ENCODE data around the gene NRF1.

The NRF1 gene

DNA sequence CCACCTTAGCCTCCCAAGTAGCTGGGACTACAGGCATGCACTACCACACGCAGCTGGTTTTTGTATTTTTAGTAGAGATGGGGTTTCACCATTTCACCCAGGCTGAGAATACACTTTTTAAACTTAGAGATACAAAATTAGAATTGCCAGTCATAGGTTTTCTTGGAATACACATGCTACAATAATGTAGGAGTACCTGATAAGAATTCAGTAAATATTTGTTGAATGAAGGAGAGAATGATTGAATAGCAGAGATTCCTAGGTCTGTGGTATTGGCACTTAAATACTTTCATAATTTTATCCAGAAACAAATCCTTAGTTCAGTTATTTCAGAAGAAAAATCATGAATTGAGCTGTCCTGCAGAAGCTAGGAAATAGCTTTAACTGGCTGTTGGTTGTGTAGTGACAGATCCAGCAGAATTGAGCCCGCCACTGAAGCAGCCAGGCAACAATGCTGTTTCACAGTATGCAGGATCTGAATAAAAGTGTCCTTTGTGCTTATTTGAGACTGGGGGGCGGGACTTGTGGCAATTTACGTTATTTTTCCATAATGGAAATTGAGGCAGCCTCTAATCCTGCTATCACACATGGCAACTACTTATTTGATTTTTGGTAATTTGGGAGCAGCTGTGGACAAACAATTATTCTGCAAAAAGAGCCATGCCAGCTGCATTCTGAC is 31.5 kb downstream of the NRF1 start:
- TF ChIP-seq, protein P1, sequence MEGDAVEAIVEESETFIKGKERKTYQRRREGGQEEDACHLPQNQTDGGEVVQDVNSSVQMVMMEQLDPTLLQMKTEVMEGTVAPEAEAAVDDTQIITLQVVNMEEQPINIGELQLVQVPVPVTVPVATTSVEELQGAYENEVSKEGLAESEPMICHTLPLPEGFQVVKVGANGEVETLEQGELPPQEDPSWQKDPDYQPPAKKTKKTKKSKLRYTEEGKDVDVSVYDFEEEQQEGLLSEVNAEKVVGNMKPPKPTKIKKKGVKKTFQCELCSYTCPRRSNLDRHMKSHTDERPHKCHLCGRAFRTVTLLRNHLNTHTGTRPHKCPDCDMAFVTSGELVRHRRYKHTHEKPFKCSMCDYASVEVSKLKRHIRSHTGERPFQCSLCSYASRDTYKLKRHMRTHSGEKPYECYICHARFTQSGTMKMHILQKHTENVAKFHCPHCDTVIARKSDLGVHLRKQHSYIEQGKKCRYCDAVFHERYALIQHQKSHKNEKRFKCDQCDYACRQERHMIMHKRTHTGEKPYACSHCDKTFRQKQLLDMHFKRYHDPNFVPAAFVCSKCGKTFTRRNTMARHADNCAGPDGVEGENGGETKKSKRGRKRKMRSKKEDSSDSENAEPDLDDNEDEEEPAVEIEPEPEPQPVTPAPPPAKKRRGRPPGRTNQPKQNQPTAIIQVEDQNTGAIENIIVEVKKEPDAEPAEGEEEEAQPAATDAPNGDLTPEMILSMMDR (IDR thresholded peaks at IDR 0.05; ENCODE audit: extremely low read depth, missing control alignments): no peak
- no peak for DNase-seq (ENCODE audit: low spot score)

DNA sequence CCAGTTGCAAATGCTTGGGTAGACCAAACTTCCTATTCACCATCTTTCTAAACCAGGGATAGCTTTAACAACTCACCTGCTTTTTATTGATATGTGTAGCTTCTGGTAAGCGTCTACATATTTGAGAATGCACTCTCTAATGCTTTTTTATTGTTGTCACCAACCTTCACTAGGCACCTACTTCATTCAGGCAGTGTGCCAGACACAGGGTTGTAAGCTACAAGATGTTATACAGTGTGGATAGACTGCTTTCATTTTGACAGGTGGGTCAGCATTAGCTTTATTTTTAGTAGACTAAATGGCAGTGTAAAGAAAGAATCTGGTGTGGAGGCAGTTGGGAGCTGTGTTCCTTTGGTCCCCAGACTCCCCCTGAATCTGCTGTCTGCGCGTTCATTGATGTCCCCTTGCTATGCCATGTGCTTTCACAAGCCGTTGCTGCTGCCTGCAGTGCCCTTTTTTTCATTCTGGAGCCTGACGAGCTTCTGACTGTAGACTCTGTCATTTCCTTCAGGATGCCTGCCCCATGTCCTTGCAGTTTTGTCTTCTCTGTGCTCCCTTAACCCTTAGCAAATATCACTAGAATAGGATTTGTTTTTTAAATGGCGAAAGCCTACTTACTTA is 32.1 kb downstream of the NRF1 start:
- DNase-seq (ENCODE audit: low spot score): no peak

DNA sequence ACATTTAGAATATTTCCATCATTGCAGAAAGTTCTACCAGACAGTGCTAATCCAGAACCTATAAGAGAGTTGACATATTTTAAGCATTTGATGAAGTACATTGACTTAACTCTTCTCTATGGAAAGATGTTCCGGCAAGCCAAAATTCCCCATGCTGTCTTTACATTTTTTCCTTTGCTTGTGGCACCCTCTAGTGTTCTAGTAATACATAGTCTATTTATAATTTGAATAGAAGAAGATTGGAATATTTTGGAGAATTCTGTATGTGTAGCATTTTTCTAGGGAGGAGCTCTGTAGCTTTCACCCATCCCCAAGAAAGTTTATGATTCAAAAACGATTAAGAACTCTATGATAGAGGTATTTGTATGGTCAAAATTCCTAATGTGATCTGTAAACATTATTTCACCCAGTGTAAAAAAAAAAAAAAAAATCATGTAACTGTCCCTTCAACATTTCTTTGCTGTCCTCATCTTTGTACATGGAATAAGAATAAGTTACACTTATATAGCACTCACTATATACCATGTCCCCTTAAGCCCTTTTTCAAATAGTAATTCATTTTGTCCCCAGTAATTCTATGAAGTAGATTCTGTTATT is 33.2 kb downstream of the NRF1 start:
- TF ChIP-seq, protein P1 (IDR thresholded peaks at IDR 0.05; ENCODE audit: extremely low read depth, missing control alignments): no peak
- no peak for DNase-seq (ENCODE audit: low spot score)

More for the DNA sequence above, 32.1 kb downstream of the NRF1 start:
- TF ChIP-seq, protein P1 (IDR thresholded peaks at IDR 0.05; ENCODE audit: extremely low read depth, missing control alignments): no peak

DNA sequence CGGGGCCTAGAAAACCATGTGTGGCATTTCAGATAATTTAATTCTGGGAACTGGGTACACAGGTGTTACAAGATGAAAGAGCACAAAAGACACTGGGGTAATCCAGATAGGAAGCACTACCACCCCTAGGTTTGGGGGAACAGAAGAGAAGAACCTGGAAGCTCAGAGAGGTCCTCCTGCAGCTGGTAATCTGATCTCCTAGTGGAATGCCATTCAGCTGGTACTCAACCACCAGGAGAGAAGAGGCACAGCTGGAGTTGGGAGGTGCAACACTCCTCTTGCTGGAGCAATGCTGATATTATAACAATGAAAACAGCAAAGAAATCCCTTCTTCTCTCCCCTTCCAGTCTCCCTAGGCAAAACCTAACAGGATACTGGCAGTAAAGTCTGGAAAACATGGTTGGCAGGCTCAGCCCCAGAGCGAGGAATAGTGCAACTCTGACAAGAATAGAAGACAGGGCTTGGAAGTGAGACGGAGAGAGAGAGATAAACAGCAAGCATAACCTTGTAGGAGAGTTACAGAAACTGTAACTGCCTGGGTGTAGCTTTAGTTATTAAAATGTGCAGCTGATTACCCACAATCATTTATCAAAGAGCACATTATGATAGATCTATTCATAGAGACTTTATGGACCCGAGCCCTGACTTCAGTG is 35.0 kb downstream of the NRF1 start:
- TF ChIP-seq, protein P1 (IDR thresholded peaks at IDR 0.05; ENCODE audit: extremely low read depth, missing control alignments): no peak
- no peak for DNase-seq (ENCODE audit: low spot score)

DNA sequence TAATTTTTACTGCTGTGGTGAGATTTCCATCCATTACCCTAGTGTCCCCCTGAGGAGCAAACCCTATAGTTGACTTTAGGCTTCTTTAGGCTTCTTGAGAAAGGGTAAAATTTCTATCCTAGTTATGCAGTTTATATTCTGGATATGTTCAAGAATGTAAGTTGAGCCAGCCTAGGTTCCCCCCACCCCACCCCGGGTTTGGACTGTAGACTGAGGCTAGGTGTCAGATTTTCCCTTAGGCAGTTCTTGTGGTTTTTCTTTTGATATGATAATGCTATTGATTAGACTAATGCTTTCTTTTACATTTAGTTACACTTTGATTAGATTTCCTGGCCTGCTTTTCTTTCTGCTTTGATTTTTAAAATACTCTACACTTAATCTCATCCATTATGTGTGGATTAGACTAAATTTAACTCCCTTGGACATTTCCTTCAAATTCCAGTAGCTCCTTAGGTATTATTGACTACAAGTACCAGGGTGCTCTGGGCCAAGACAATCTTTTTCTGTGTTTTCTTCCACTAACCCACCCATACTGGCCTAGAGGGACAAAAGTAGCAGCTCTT is 37.7 kb downstream of the NRF1 start:
- TF ChIP-seq, protein P1 (IDR thresholded peaks at IDR 0.05; ENCODE audit: extremely low read depth, missing control alignments): no peak
- no peak for DNase-seq (ENCODE audit: low spot score)

DNA sequence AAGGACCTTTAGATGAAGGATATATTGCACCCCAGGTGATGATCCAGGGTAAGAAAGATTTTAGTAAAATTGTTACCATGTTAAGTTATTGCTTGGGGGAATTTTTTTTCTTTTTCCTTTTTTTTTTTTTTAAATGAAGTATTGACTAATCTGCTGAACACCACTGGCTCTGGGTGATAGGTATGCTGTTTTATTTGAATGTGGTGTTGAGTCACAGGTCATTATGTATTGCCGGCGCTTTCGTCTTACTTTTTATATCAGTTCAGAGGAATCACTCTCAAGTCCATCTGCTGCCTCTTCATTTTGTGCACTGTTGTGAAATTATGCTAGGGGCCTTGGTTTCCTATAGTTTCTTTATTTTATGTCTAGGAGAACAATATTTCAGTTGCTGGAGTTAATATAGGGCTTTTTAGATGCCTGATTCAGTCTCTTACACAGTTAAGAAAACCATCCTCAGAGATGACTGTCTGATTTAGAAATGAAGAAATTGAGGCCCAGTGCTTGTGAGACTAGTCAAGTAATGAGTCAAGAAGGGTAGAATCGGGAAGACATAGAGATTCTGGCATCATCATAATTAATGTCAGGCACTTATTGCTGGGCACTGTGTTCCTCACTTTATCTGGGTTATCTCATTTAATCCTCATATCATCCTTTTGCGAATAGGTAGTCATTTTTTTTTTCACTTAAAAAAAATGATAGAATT is 38.7 kb downstream of the NRF1 start:
- TF ChIP-seq, protein P1 (IDR thresholded peaks at IDR 0.05; ENCODE audit: extremely low read depth, missing control alignments): no peak
- DNase-seq (ENCODE audit: low spot score): no peak
